OCI-LY7 (cell line): Measurements from ENCODE around the gene BBX.

Experiments
- CTCF ChIP-seq: fragments of 200-600 bp; sonication (generic); conservative IDR thresholded peaks from 2 replicates; pipeline ENCODE4 v1.5.1; 2014; ENCODE audit warnings: mild to moderate bottlenecking, antibody characterized with exemption, low read length, moderate library complexity, mixed read lengths
- EZH2phosphoT487 ChIP-seq: fragments of 200-600 bp; sonication (generic); IDR thresholded peaks from 2 replicates; pipeline ENCODE4 v1.6.1; 2018; ENCODE audit warnings: low read depth, borderline replicate concordance, mild to moderate bottlenecking, mixed run types, antibody characterized with exemption, low read length, moderate library complexity, mixed read lengths

GRCh38 chr3:107670986-107671385, 148.2 kb downstream of the BBX start:
- TF ChIP-seq CTCF = no peak
- no peak for TF ChIP-seq EZH2phosphoT487
